OCI-LY1 (cell line): ENCODE measurements around the gene SNX27.

Experiments
- H2AFZ ChIP-seq: fragments of 200-600 bp; sonication (generic), shearing (Covaris generic); 2 replicates; pipeline ENCODE4 v1.6.0; 2014; ENCODE audit warnings: antibody characterized with exemption, mild to moderate bottlenecking, low read length
- H3F3A ChIP-seq: fragments of 200-600 bp; sonication (generic), shearing (Covaris generic); 2 replicates; pipeline ENCODE4 v1.6.0; 2014; ENCODE audit warnings: mild to moderate bottlenecking, antibody characterized with exemption, low read length, moderate library complexity; ENCODE audit not compliant: insufficient read depth
- H3K27ac ChIP-seq: fragments of 200-600 bp; sonication (generic); 2 replicates; pipeline ENCODE4 v1.5.1; 2014; ENCODE audit warnings: low read length, mixed run types, mild to moderate bottlenecking, low read depth; ENCODE audit not compliant: poor library complexity, severe bottlenecking
- H3K27me3 ChIP-seq: fragments of 200-600 bp; sonication (generic); 2 replicates; pipeline ENCODE4 v1.6.0; 2014; ENCODE audit warnings: antibody characterized with exemption, mild to moderate bottlenecking, low read length, moderate library complexity; ENCODE audit not compliant: insufficient read depth
- H3K36me3 ChIP-seq: fragments of 200-600 bp; sonication (generic); 2 replicates; pipeline ENCODE4 v1.6.1; 2014; ENCODE audit warnings: mild to moderate bottlenecking, antibody characterized with exemption, low read length, moderate library complexity, mixed read lengths; ENCODE audit not compliant: insufficient read depth
- H3K4me1 ChIP-seq: fragments of 200-600 bp; sonication (generic); 2 replicates; pipeline ENCODE4 v1.5.1; 2014; ENCODE audit warnings: mild to moderate bottlenecking, low read length, moderate library complexity; ENCODE audit not compliant: insufficient read depth, severe bottlenecking
- H3K4me2 ChIP-seq: fragments of 200-600 bp; sonication (generic), shearing (Covaris generic); 2 replicates; pipeline ENCODE4 v1.6.1; 2014; ENCODE audit warnings: low read length
- H3K4me3 ChIP-seq: fragments of 200-600 bp; sonication (generic); 2 replicates; pipeline ENCODE4 v1.5.1; 2014; ENCODE audit warnings: low read length, low read depth, mild to moderate bottlenecking, mixed read lengths; ENCODE audit not compliant: poor library complexity, severe bottlenecking
- H3K79me2 ChIP-seq: fragments of 200-600 bp; shearing (Covaris generic); 2 replicates; pipeline ENCODE4 v1.6.1; 2016; ENCODE audit warnings: mixed run types, low read length, mixed read lengths; ENCODE audit not compliant: insufficient read depth
- H3K9ac ChIP-seq: fragments of 200-600 bp; sonication (generic), shearing (Covaris generic); 2 replicates; pipeline ENCODE4 v1.6.1; 2014; ENCODE audit warnings: mild to moderate bottlenecking, low read length, mixed read lengths
- H3K9me2 ChIP-seq: fragments of 200-600 bp; sonication (generic), shearing (Covaris generic); 2 replicates; pipeline ENCODE4 v1.6.1; 2014; ENCODE audit warnings: low read depth, mild to moderate bottlenecking, low read length, mixed read lengths
- H3K9me3 ChIP-seq: fragments of 200-600 bp; shearing (Covaris generic); 2 replicates; pipeline ENCODE4 v1.6.1; 2014; ENCODE audit warnings: low read length, mixed read lengths
- H4K20me1 ChIP-seq: fragments of 200-600 bp; sonication (generic), shearing (Covaris generic); 2 replicates; pipeline ENCODE4 v1.6.0; 2016; ENCODE audit warnings: mild to moderate bottlenecking, low read length; ENCODE audit not compliant: insufficient read depth
- EZH2 ChIP-seq: fragments of 200-600 bp; sonication (generic), shearing (Covaris generic); IDR thresholded peaks from 2 replicates; pipeline ENCODE4 v1.8.0; 2017; ENCODE audit warnings: borderline replicate concordance, mixed run types, mild to moderate bottlenecking, antibody characterized with exemption, low read length, moderate library complexity, mixed read lengths
- TF ChIP-seq, protein P1 (sequence below): fragments of 200-600 bp; sonication (generic), shearing (Covaris generic); IDR thresholded peaks from 2 replicates; pipeline ENCODE4 v1.5.1; 2017; ENCODE audit warnings: mild to moderate bottlenecking, antibody characterized with exemption, low read length, moderate library complexity, mixed read lengths

The SNX27 gene

DNA sequence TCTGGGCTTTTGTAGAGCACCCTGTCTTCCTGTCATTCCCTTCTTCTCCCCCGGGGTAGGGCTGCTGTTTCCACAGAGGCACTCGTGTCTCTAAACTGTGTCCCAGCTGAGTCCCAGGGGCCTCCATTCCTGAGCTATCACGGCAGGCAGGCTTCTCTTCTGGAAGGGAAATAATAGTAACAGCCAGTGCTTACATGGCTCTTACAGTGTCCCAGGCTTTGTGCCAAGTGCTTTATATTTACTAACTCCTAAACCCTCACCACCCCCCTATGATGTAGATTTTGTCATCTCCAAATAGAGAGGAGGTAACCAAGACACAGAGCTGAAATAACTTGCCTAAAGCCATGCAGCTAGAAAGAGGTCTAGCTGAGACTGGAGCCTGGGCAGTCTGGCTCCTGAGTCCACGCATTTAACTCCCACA is 106.2 kb downstream of the SNX27 start:
- Histone ChIP-seq H3K9me2 (no peaks in the 10 kb centered on the region), H2AFZ (no peak overlapping the region), H3K9me3 (no peaks in the 10 kb centered on the region), H3F3A (no peaks in the 10 kb centered on the region), H3K4me3 (no peak overlapping the region), H3K27ac (no peak overlapping the region), H3K79me2 (no peaks in the 10 kb centered on the region), H3K27me3 (no peaks in the 10 kb centered on the region; the same call in 1 of the 2 replicates), H3K36me3 (no peaks in the 10 kb centered on the region), H3K4me2 (no peak overlapping the region), H3K9ac (no peak overlapping the region), H4K20me1 (no peaks in the 10 kb centered on the region), H3K4me1 (peaks cover 5% of the 10 kb centered on the region)
- TF ChIP-seq, protein P1, sequence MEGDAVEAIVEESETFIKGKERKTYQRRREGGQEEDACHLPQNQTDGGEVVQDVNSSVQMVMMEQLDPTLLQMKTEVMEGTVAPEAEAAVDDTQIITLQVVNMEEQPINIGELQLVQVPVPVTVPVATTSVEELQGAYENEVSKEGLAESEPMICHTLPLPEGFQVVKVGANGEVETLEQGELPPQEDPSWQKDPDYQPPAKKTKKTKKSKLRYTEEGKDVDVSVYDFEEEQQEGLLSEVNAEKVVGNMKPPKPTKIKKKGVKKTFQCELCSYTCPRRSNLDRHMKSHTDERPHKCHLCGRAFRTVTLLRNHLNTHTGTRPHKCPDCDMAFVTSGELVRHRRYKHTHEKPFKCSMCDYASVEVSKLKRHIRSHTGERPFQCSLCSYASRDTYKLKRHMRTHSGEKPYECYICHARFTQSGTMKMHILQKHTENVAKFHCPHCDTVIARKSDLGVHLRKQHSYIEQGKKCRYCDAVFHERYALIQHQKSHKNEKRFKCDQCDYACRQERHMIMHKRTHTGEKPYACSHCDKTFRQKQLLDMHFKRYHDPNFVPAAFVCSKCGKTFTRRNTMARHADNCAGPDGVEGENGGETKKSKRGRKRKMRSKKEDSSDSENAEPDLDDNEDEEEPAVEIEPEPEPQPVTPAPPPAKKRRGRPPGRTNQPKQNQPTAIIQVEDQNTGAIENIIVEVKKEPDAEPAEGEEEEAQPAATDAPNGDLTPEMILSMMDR: no peak
- no peak for TF ChIP-seq EZH2

DNA sequence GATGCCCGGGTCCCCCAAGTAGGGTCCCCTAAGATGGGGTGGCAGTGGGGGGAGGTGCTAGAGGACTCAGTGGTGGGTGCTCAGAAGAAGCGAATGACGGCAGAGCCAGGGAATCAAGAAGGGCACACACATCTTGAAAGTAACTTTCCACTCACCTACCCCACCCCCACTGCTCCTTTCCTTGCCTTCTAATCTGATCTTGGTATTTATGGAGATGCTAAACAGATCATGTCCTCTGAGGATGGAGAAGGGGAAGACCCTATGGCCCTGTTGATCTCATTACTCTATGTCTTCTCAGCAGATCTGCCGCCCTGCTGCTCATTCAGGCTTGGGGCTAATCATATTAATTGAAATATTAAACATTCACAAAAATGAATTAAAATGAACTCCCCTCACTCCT is 106.8 kb downstream of the SNX27 start:
- no peak overlapping the region for H2AFZ ChIP-seq
- no peaks in the 10 kb centered on the region for H4K20me1 ChIP-seq
- H3K4me1 ChIP-seq: peaks cover 5% of the 10 kb centered on the region
- TF ChIP-seq EZH2: no peak
- TF ChIP-seq, protein P1: no peak
- no peaks in the 10 kb centered on the region for H3K36me3 ChIP-seq
- no peaks in the 10 kb centered on the region for H3K79me2 ChIP-seq
- H3K9me3 ChIP-seq: no peaks in the 10 kb centered on the region
- H3F3A ChIP-seq: no peaks in the 10 kb centered on the region
- no peak overlapping the region for H3K4me3 ChIP-seq
- no peaks in the 10 kb centered on the region for H3K9me2 ChIP-seq
- no peak overlapping the region for H3K9ac ChIP-seq
- H3K27ac ChIP-seq: no peak overlapping the region
- H3K4me2 ChIP-seq: no peak overlapping the region
- H3K27me3 ChIP-seq: no peaks in the 10 kb centered on the region; the same call in 1 of the 2 replicates

DNA sequence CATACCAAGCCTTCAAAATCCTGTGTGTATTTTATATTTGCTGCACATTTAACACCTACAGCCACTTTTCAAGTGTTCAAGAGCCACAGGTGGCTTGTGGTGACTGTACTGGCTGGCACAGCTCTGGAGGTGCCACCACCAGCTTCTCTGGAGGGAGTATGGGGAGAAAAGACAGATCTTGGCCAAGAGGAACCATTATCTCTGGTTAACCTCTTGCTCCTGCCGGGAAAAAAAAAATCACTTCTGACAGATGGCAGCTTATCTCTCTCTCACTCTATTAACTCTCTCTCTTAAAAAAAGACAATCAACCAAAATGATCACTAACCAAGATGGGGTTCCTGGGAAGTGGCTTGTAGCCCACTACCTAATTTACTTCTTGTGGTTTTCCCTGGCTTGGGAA is 108.3 kb downstream of the SNX27 start:
- no peak overlapping the region for H2AFZ ChIP-seq
- no peak overlapping the region for H3K27ac ChIP-seq
- no peak overlapping the region for H3K4me2 ChIP-seq
- H3K9me2 ChIP-seq: no peaks in the 10 kb centered on the region
- peaks cover 5% of the 10 kb centered on the region for H3K4me1 ChIP-seq
- no peaks in the 10 kb centered on the region for H3K79me2 ChIP-seq
- no peak overlapping the region for H3K9ac ChIP-seq
- H4K20me1 ChIP-seq: no peaks in the 10 kb centered on the region
- no peaks in the 10 kb centered on the region for H3F3A ChIP-seq
- no peaks in the 10 kb centered on the region; the same call in 1 of the 2 replicates for H3K27me3 ChIP-seq
- no peak for TF ChIP-seq EZH2
- TF ChIP-seq, protein P1: no peak
- H3K36me3 ChIP-seq: no peaks in the 10 kb centered on the region
- H3K4me3 ChIP-seq: no peak overlapping the region
- H3K9me3 ChIP-seq: no peaks in the 10 kb centered on the region
